Mucosa of descending colon (tissue), 3 donors: ENCODE data around the gene TREH. TPM values are rescaled to one million over a fixed set of nuclear protein-coding genes. Genes with fewer than 3 reads are reported as not detected.

Experiments used
- ATAC-seq: fragments of 200-7000 bp; cut with Tn5 transposase; one replicate; pipeline ENCODE4 v1.9.1; 2020; ENCODE audit warnings: mild to moderate bottlenecking, moderate library complexity
- DNase-seq, 3 donors: peaks; one replicate each; pipeline ENCODE4 v3.0.0-alpha.2; 2020
- H3K36me3 ChIP-seq: fragments of 200-600 bp; one replicate; pipeline ENCODE4 v1.8.0; 2021; ENCODE audit warnings: low read depth, mild to moderate bottlenecking
- H3K4me1 ChIP-seq: fragments of 200-600 bp; one replicate; pipeline ENCODE4 v1.8.0; 2021; ENCODE audit warnings: low read depth, mild to moderate bottlenecking
- H3K4me3 ChIP-seq: fragments of 200-600 bp; one replicate; pipeline ENCODE4 v1.8.0; 2021; ENCODE audit warnings: mild to moderate bottlenecking
- H3K9me3 ChIP-seq: fragments of 200-600 bp; one replicate; pipeline ENCODE4 v1.8.0; 2021; ENCODE audit warnings: mild to moderate bottlenecking
- intact Hi-C, 2 donors: fragments of 100-400 bp; cut with DNase I in 1 of 2; cut with micrococcal nuclease in 1 of 2; formaldehyde crosslinking; loops; one replicate each; pipeline versions ENCODE4 v1.11.0 to v1.11.1; 2022; cut with DNase I, micrococcal nuclease
- total RNA-seq, 3 donors: library from RNA; stranded (reverse); fragmentation: NEBNext Ultra II Directional in 2 of 3; extraction: Animal tissue kit (Norgen Biotek cat#: 25700) in 2 of 3; gene quantifications; one replicate each; pipeline versions ENCODE4 v1.2.1 to v1.2.4, GENCODE V29; 2021 to 2023
- TF ChIP-seq, protein P1 (sequence below): fragments of 200-600 bp; IDR thresholded peaks from one replicate; pipeline ENCODE4 v1.8.0; 2022; ENCODE audit warnings: antibody characterized with exemption, mild to moderate bottlenecking
- donor health status: DM: no; HTN: no; CAD: no; lungs with moderate emphysema.
- donor health status: DM: no; HTN: no; CAD: no.
- donor health status: DM: no; HTN: yes; CAD: no.

Gene TREH
- total RNA-seq, 3 donors from 2014 or later, result 1.1 to 3.9 (median 2.2) TPM

GRCh38 chr11:118636569-118637290, 42.7 kb downstream of the TREH start:
- Histone ChIP-seq H3K4me3 (no peak overlapping the region), H3K36me3 (no peaks in the 10 kb centered on the region), H3K4me1 (peaks cover 49% of the 10 kb centered on the region), H3K9me3 (no peaks in the 10 kb centered on the region)
- intact Hi-C loops, result no loop called here
- ATAC-seq, result no peak
- TF ChIP-seq, protein P1, sequence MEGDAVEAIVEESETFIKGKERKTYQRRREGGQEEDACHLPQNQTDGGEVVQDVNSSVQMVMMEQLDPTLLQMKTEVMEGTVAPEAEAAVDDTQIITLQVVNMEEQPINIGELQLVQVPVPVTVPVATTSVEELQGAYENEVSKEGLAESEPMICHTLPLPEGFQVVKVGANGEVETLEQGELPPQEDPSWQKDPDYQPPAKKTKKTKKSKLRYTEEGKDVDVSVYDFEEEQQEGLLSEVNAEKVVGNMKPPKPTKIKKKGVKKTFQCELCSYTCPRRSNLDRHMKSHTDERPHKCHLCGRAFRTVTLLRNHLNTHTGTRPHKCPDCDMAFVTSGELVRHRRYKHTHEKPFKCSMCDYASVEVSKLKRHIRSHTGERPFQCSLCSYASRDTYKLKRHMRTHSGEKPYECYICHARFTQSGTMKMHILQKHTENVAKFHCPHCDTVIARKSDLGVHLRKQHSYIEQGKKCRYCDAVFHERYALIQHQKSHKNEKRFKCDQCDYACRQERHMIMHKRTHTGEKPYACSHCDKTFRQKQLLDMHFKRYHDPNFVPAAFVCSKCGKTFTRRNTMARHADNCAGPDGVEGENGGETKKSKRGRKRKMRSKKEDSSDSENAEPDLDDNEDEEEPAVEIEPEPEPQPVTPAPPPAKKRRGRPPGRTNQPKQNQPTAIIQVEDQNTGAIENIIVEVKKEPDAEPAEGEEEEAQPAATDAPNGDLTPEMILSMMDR, result no peak
- peak in 1 of 3 donors; percentile 9 for DNase-seq

- no peak for DNase-seq
- no peak for ATAC-seq
- no peaks in the 10 kb centered on the region for H3K9me3 ChIP-seq
- H3K4me1 ChIP-seq, result peaks cover 39% of the 10 kb centered on the region
- TF ChIP-seq, protein P1, result no peak
- H3K36me3 ChIP-seq, result no peaks in the 10 kb centered on the region
- intact Hi-C loops, result no loop called here
- no peak overlapping the region for H3K4me3 ChIP-seq
Observed at GRCh38 chr11:118635642-118636041, 43.8 kb downstream of the TREH start.

GRCh38 chr11:118635237-118635591, 44.2 kb downstream of the TREH start:
- peaks cover 42% of the 10 kb centered on the region for H3K4me1 ChIP-seq
- TF ChIP-seq, protein P1, result no peak
- no peaks in the 10 kb centered on the region for H3K9me3 ChIP-seq
- intact Hi-C loops, result no loop called here
- H3K4me3 ChIP-seq, result no peak overlapping the region
- ATAC-seq, result peak; percentile 9
- no peaks in the 10 kb centered on the region for H3K36me3 ChIP-seq
- peak in 1 of 3 donors; percentile 47 for DNase-seq

GRCh38 chr11:118634431-118635236, 44.8 kb downstream of the TREH start:
- TF ChIP-seq, protein P1, result no peak

GRCh38 chr11:118633979-118634378, 45.5 kb downstream of the TREH start:
- no peak overlapping the region for H3K4me3 ChIP-seq
- intact Hi-C loops, result no loop called here
- no peaks in the 10 kb centered on the region for H3K36me3 ChIP-seq

More at GRCh38 chr11:118634431-118635236, 44.8 kb downstream of the TREH start:
- no peak overlapping the region for H3K4me3 ChIP-seq
- H3K9me3 ChIP-seq, result no peaks in the 10 kb centered on the region
- DNase-seq, result peak; percentile 85 to 90 (median 87)
- peaks cover 44% of the 10 kb centered on the region for H3K4me1 ChIP-seq
- intact Hi-C loops, result no loop called here
- H3K36me3 ChIP-seq, result no peaks in the 10 kb centered on the region
- ATAC-seq, result peak; percentile 77

More at GRCh38 chr11:118633979-118634378, 45.5 kb downstream of the TREH start:
- TF ChIP-seq, protein P1, result no peak
- ATAC-seq, result no peak
- Histone ChIP-seq H3K4me1 (peaks cover 51% of the 10 kb centered on the region), H3K9me3 (no peaks in the 10 kb centered on the region)
- no peak for DNase-seq
